Loucy (cell line): Measurements from ENCODE around the gene RUSC1.

Source experiments
- H2AFZ ChIP-seq: fragments of 200-600 bp; sonication (generic); 2 replicates; pipeline ENCODE4 v1.6.0; 2016; ENCODE audit warnings: antibody characterized with exemption, mild to moderate bottlenecking, low read length, moderate library complexity
- H3F3A ChIP-seq: fragments of 200-600 bp; 2 replicates; pipeline ENCODE4 v1.6.0; 2016; ENCODE audit warnings: antibody characterized with exemption, low read depth, mild to moderate bottlenecking
- H3K27me3 ChIP-seq: fragments of 200-600 bp; sonication (generic); 2 replicates; pipeline ENCODE4 v1.6.1; 2014; ENCODE audit warnings: low read length, mild to moderate bottlenecking; ENCODE audit not compliant: insufficient read depth, poor library complexity, severe bottlenecking
- H3K36me3 ChIP-seq: fragments of 200-600 bp; sonication (generic); 2 replicates; pipeline ENCODE4 v1.6.1; 2016; ENCODE audit warnings: low read length; ENCODE audit not compliant: insufficient read depth
- H3K4me1 ChIP-seq: fragments of 200-600 bp; sonication (generic); 2 replicates; pipeline ENCODE4 v1.5.1; 2014; ENCODE audit warnings: low read length, mild to moderate bottlenecking; ENCODE audit not compliant: insufficient read depth, poor library complexity, severe bottlenecking
- H3K4me2 ChIP-seq: fragments of 200-600 bp; sonication (generic); 2 replicates; pipeline ENCODE4 v1.6.0; 2014; ENCODE audit warnings: antibody characterized with exemption, low read length, low read depth, mild to moderate bottlenecking; ENCODE audit not compliant: poor library complexity, severe bottlenecking
- H3K4me3 ChIP-seq: fragments of 200-600 bp; sonication (generic); 2 replicates; pipeline ENCODE4 v1.5.1; 2014; ENCODE audit warnings: low read length, mild to moderate bottlenecking, mixed read lengths; ENCODE audit not compliant: poor library complexity, severe bottlenecking
- H3K79me2 ChIP-seq: fragments of 200-600 bp; sonication (generic); 2 replicates; pipeline ENCODE4 v1.6.1; 2014; ENCODE audit warnings: low read length; ENCODE audit not compliant: insufficient read depth
- H3K9ac ChIP-seq: fragments of 200-600 bp; sonication (generic); 2 replicates; pipeline ENCODE4 v1.6.0; 2014; ENCODE audit warnings: mild to moderate bottlenecking, low read depth, low read length, moderate library complexity; ENCODE audit not compliant: poor library complexity, severe bottlenecking
- H3K9me2 ChIP-seq: fragments of 200-600 bp; sonication (generic); replicated peaks from 2 replicates; pipeline ENCODE4 v1.6.1; 2016; ENCODE audit warnings: low read depth, low read length, mixed read lengths
- H3K9me3 ChIP-seq: fragments of 200-600 bp; sonication (generic); 2 replicates; pipeline ENCODE4 v1.6.1; 2014; ENCODE audit warnings: mild to moderate bottlenecking, antibody characterized with exemption, low read length, low read depth; ENCODE audit not compliant: insufficient read depth
- H4K20me1 ChIP-seq: fragments of 200-600 bp; sonication (generic); 2 replicates; pipeline ENCODE4 v1.6.0; 2014; ENCODE audit warnings: antibody characterized with exemption, low read length, mild to moderate bottlenecking; ENCODE audit not compliant: insufficient read depth, poor library complexity, severe bottlenecking
- CTCF ChIP-seq: fragments of 200-600 bp; sonication (generic); conservative IDR thresholded peaks from 2 replicates; pipeline ENCODE4 v1.5.1; 2014; ENCODE audit warnings: mild to moderate bottlenecking, antibody characterized with exemption, low read length
- EZH2phosphoT487 ChIP-seq: fragments of 200-600 bp; IDR thresholded peaks from 2 replicates; pipeline ENCODE4 v1.6.1; 2018; ENCODE audit warnings: antibody characterized with exemption, mild to moderate bottlenecking, moderate library complexity, borderline replicate concordance

RUSC1 gene

GRCh38 chr1:155284476-155284875, 36.2 kb upstream of the RUSC1 start:
- Histone ChIP-seq H3F3A (no peaks in the 10 kb centered on the region), H2AFZ (no peak overlapping the region), H4K20me1 (no peaks in the 10 kb centered on the region), H3K9me3 (no peaks in the 10 kb centered on the region), H3K27me3 (no peaks in the 10 kb centered on the region), H3K9me2 (no peaks in the 10 kb centered on the region), H3K4me2 (no peak overlapping the region), H3K79me2 (no peaks in the 10 kb centered on the region), H3K4me1 (no peaks in the 10 kb centered on the region), H3K9ac (no peak overlapping the region), H3K36me3 (no peaks in the 10 kb centered on the region), H3K4me3 (no peak overlapping the region)
- TF ChIP-seq EZH2phosphoT487 (no peak), CTCF (no peak)

- no peak overlapping the region for H2AFZ ChIP-seq
- H3K4me3 ChIP-seq: no peak overlapping the region
- no peaks in the 10 kb centered on the region for H3K9me2 ChIP-seq
- no peaks in the 10 kb centered on the region for H3K9me3 ChIP-seq
- H3K27me3 ChIP-seq: no peaks in the 10 kb centered on the region
- H3K36me3 ChIP-seq: no peaks in the 10 kb centered on the region
- no peaks in the 10 kb centered on the region for H3K79me2 ChIP-seq
- TF ChIP-seq EZH2phosphoT487 (no peak), CTCF (no peak)
- no peak overlapping the region for H3K9ac ChIP-seq
- no peaks in the 10 kb centered on the region for H3K4me1 ChIP-seq
- no peak overlapping the region for H3K4me2 ChIP-seq
- no peaks in the 10 kb centered on the region for H4K20me1 ChIP-seq
- no peaks in the 10 kb centered on the region for H3F3A ChIP-seq
These were observed 35.6 kb upstream of the RUSC1 start for GRCh38 chr1:155285063-155285462.

- H3K4me1 ChIP-seq: no peaks in the 10 kb centered on the region
- no peak overlapping the region for H3K9ac ChIP-seq
- TF ChIP-seq EZH2phosphoT487: no peak
- no peak for TF ChIP-seq CTCF
- H3K36me3 ChIP-seq: no peaks in the 10 kb centered on the region
- no peaks in the 10 kb centered on the region for H3K79me2 ChIP-seq
- no peaks in the 10 kb centered on the region for H4K20me1 ChIP-seq
- no peaks in the 10 kb centered on the region for H3K9me2 ChIP-seq
- H3K4me2 ChIP-seq: no peak overlapping the region
- no peak overlapping the region for H3K4me3 ChIP-seq
- no peaks in the 10 kb centered on the region for H3K27me3 ChIP-seq
- H2AFZ ChIP-seq: no peak overlapping the region
- no peaks in the 10 kb centered on the region for H3K9me3 ChIP-seq
- no peaks in the 10 kb centered on the region for H3F3A ChIP-seq
These were observed 35.1 kb upstream of the RUSC1 start for GRCh38 chr1:155285631-155286044.
